M059J (cell line): ENCODE measurements around the gene BCAT1. TPM values are rescaled to one million over a fixed set of nuclear protein-coding genes. Genes with fewer than 3 reads are reported as not detected.
"Not testable (repeated sequence)": the region's sequence is repeated elsewhere in the genome, so short reads cannot be mapped to it uniquely, and the experiment has no call there.

ENCODE experiments used
- DNase-seq: peaks from one replicate; pipeline ENCODE4 v3.0.0-alpha.2; 2012; ENCODE audit warnings: low read depth
- total RNA-seq: library from RNA; depleted of rRNA; stranded (reverse); fragments of >200 nt; shearing (Covaris generic); gene quantifications from 2 replicates; pipeline ENCODE4 v1.2.3, GENCODE V29; 2014

BCAT1 gene
- total RNA-seq, 1 experiment from 2014 or later, result 33.7 TPM

DNA sequence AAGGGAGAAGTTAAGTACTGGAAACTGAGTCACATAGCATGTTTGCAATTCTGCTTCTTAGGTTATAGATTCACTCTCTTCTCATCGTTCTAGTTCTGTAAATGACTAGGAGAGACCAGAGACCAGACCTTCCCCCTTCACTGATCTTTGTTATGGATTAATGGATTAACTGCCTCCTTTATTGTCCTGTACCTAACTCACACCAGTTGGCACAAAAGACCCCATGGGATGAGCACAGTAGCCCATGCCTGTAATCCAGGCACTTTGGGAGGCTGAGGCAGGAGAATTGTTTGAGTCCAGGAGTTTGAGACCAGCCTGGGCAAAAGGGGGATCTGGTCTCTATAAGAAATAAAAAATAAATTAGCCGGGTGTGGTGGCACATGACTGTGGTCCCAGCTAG lies 20.8 kb downstream of the BCAT1 start:
- no peak for DNase-seq

- not testable (repeated sequence) for DNase-seq
Measured at GRCh38 chr12:24926080-24926479, 22.8 kb downstream of the BCAT1 start.

DNA sequence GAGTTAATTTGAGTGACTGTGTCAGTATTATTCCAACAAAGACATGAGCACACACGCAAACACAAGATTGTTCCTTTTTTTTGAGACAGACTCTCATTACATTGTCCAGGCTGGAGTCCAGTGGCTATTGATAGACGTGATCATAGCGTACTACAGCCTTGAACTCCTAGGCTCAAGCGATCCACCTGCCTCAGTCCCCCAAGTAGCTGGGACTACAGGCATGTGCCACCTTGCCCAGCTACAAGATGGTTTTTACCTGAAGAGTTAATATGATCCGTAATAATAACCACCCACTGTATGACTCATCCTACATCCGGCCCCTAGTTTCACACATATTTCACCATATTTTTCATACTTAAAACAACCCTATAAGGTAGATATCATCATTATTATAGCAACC lies 26.8 kb downstream of the BCAT1 start:
- no peak for DNase-seq

- DNase-seq, result no peak
Measured at GRCh38 chr12:24921251-24922038, 27.5 kb downstream of the BCAT1 start.

DNA sequence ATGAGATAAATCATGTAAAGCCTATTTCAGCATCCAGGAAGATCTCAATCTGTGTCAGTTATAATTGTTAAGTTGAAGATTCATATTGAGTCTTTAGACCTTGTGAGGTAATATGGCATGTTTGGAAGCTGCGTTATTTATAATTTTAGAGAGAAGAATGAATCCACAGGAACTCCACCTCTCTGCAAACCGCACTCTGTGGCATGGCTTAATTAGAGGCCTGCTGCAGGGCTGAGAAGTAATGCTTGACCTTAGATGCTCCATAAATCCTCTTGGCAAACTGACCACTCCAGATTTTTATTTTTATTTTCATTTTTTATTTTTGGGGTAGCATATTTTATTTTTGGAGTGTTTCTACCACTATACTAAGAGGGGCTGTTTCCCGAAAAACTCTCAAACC lies 28.8 kb downstream of the BCAT1 start:
- DNase-seq, result no peak

DNA sequence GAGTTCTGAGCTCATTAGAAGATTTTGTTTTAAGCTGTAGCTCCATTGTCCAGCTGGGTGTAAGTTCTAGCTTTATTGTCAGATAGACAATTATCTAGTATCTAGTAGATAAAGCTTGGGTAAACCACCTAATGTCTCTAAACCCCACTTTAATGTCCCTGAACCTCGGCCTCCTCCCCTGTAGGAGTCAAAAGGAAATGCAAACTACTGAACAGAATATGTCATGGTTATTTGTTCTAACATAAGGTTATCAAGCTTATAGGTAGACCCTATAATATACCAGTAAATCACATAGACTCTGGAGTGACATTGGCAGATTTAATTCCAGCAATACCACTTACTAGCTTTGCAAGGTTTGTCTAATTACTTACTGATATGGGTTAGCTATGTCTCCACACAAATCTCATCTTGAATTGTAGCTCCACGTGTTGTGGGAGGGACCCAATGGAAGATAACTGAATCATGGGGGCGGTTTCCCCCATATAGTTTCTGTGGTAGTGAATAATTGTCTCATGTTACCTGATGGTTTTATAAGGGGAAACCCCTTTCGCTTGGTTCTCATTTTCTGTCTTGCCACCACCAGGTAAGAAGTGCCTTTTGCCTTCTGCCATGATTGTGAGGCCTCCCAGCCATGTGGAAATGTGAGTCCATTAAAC lies 29.4 kb downstream of the BCAT1 start:
- DNase-seq, result no peak

DNA sequence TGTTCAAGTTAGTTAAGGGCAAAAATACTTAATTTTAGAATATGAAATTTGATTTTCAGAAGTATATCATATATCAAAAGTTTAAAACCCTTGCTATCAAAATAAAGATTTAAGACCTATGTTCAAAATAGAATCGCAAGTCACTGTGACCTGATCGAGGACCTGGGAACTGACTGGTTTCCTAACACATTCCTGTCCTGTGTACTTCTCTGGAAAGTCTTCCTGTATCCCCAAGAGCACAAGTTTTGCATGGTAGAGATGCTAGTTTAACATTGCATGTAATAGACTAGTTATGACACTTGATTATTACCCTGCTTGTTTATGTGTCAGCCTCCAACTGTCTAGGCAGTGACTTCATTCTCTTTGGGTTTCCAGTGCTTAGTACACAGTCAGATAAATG lies 30.3 kb downstream of the BCAT1 start:
- DNase-seq, result no peak

DNA sequence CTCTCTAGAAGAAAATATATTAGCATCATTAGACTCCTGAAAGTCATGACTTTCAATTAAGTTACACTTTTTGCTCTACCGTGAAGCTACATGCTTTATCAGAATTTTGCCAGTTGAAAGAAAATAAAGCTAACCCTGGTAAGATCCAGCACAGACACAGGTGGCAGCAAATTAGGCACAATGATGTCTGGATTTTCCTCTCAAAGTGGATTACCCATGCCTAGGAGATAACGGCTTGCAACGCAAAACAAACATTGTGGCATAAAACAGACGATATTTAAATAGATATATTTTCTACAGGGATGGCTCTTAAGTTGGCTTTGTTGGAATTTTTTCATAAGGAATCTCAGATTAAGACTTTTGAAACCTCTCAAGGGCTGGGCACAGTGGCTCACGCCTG lies 33.4 kb downstream of the BCAT1 start:
- DNase-seq, result no peak

GRCh38 chr12:24913953-24914352 lies 34.9 kb downstream of the BCAT1 start:
- DNase-seq, result no peak

DNA sequence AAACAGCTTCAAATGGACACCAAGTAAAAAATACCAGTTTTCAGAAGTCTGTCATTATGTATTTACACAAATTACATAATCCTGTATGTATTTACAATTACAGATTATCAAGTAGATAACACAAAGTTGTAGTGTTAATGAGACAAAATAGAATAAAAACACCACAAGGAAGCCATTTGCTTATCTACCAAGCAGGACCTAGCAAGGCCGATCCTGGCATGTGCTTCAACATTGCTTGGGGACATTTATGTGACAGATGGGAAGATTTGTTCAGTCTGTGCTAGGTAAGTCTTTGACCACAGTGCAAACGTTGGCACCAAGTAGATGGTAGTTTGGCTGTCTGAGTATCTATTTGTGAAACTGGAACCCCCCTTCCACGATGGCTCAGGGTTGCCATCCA lies 35.8 kb downstream of the BCAT1 start:
- peak; percentile 56 for DNase-seq

DNA sequence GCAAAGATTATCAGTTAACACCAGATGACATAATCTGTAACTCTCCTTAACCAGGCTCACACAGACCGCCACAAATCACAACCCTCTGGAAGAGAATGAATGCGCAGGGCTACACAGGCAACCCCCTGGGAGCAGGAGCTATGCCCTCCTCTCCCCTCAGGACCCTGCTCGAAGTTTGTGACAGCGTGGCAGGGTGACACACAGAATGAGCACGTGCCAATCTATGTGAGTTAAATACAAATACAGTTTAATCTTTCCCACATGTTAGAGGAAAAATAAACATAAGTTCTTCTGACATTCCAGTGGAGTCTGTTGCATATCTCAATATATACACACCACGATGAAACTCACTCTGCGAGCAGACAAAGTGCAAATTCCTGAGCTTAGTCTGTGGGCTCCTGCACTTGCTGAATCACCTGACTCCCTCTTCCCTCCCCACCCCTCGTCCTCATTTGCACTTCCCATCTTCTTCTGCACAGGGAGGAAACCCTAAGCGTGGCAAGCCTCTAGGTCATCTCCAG lies 37.6 kb downstream of the BCAT1 start:
- peak; percentile 88 for DNase-seq

- not testable (repeated sequence) for DNase-seq
Measured at GRCh38 chr12:24910192-24910591, 38.7 kb downstream of the BCAT1 start.

DNA sequence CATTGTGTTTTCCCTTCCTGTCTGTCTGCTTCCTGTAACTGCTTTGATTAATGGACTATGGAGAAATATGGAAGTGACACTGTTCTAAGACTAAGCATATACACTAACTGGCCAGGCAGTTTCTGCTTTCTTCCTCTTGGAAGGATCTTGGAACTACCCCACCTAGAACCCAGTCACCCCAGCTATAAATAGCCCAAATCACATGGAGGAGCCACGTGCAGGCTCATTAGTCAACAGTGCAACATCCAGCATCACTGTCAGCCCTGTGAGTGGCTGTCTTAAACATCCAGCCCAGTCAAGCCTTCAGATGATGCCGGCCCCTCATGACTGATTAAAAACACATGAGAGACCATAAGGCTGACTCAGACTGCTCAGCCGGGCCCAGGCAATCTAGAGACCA lies 39.2 kb downstream of the BCAT1 start:
- DNase-seq, result peak; percentile 87

GRCh38 chr12:24907464-24907863 lies 41.4 kb downstream of the BCAT1 start:
- no peak for DNase-seq

- no peak for DNase-seq
Measured at GRCh38 chr12:24906141-24906540, 42.8 kb downstream of the BCAT1 start.

DNA sequence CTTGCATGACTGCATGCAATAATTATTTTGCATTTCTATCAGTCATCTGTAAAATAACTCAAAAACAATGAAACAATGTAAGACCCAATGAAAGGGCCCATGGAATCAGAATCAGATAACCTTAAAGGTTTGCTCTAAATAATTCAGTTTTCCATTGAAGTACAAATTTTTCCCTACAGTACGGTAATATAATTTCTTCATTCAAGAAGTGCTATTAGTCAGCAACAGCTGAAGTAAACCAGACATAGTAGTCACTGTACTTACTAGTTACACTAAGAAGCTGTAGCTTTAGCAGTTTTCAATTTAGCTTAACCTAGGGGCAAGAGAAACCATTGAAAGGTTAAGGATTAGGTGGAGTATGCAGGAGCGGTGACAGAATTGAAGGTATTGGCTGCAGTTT lies 43.5 kb downstream of the BCAT1 start:
- no peak for DNase-seq

- DNase-seq, result no peak
Measured at GRCh38 chr12:24904871-24905270, 44.0 kb downstream of the BCAT1 start.

DNA sequence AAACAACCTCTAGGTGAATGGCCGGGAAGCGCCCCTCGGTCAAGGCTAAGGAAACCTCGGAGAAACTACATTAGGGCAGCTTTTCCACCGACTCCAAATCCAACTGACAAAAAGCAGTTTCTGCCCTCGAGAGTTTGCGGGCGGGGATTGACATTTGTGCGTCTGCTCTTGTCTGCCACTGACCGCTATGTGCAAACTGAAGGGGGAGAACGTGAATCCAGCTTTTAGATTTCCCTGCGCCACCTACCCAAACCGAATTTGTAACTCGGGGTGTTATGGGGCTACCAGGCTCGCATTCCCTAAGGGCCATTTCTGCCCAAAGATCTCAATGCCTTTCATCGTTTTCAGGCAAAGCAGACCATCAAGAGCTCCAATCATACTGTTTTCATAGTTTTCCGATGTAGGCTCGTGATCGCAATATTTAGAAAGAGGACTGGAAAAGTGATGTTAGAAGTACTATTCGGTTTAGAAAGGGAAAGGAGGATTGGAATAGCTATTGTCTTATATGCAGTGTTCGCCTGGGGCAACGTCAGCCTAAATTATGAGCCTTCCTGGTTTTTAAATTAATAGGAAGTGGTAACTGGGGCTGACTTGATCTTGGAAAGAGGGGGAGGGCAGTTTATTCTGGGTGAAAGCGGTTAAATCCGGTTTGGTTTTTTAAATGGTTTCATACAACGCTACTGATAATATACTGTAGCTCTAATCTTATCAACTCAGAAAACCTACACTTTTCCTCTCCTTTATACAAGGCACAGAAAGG lies 45.4 kb downstream of the BCAT1 start:
- no peak for DNase-seq

- peak; percentile 72 for DNase-seq
Measured at GRCh38 chr12:24902511-24903328, 46.2 kb downstream of the BCAT1 start.

GRCh38 chr12:24901576-24902461 lies 47.1 kb downstream of the BCAT1 start:
- DNase-seq, result no peak

- no peak for DNase-seq
Measured at GRCh38 chr12:24900196-24900595, 48.7 kb downstream of the BCAT1 start.
